Left kidney (tissue), 2 donors: ENCODE data around the gene TNFAIP3. TPM values are rescaled to one million over a fixed set of nuclear protein-coding genes. Genes with fewer than 3 reads are reported as not detected.
"Not testable (repeated sequence)": the region's sequence is repeated elsewhere in the genome, so short reads cannot be mapped to it uniquely, and the experiment has no call there.

ENCODE experiments used
- DNase-seq: peaks from one replicate; pipeline ENCODE4 v3.0.0-alpha.2; 2013
- polyA plus RNA-seq: library from polyadenylated mRNA; unstranded; fragments of 120-200 nt; gene quantifications from one replicate; pipeline ENCODE4 v1.2.1, GENCODE V29; 2013; ENCODE audit not compliant: insufficient read length

The TNFAIP3 gene
- polyA plus RNA-seq, 1 donor, result 7.4 TPM

DNA sequence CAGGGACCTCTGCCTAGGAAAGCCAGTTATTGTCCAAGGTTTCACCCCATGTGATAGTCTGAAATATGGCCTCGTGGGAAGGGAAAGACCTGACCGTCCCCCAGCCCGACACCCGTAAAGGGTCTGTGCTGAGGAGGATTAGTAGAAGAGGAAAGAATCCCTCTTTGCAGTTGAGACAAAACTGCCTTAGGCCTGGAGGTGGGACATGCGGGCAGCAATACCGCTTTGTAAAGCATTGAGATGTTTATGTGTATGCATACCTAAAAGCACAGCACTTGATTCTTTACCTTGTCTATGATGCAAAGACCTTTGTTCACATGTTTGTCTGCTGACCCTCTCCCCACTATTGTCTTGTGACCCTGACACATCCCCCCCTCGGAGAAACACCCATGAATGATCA, 22.3 kb upstream of the TNFAIP3 start:
- DNase-seq, result not testable (repeated sequence)

DNA sequence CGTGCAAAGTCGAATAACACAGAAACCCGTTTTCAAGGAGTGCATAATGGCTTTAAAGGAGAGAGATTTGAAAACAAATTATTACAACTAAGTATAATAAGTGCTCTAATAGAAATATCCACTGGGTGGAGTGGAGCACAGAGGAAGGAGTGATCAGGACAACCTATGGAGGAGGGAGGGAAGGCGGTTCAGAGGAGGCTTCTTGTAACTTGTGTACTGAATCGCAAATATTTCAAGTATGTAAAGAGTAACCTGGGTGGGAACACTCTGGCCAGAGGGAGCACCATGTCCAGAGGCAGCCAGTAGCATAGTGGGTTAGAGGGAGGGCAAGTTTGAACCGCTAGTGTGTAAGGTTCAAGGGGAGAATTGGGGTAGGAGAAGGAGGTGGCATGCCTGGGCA, 21.6 kb upstream of the TNFAIP3 start:
- DNase-seq, result no peak

DNA sequence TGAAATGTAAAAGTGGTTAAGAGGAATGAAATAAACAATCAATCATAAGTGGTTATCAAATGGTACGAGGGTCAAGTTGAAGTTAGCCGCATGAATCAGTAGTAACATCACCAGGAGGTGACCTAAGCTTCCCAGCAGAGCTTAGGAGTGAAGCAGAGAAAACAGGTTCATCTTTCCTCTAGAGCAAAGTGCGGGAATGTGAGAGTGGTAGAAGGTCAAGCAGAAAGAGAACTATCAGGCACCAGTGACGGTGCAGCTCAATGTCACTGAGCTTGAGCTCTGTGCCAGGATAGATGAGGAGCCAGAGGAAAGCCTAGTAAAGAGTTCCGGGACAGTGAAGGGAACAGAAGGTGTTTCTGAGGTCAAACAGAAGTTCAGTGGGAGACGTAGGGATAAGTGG, 20.8 kb upstream of the TNFAIP3 start:
- DNase-seq, result no peak

DNA sequence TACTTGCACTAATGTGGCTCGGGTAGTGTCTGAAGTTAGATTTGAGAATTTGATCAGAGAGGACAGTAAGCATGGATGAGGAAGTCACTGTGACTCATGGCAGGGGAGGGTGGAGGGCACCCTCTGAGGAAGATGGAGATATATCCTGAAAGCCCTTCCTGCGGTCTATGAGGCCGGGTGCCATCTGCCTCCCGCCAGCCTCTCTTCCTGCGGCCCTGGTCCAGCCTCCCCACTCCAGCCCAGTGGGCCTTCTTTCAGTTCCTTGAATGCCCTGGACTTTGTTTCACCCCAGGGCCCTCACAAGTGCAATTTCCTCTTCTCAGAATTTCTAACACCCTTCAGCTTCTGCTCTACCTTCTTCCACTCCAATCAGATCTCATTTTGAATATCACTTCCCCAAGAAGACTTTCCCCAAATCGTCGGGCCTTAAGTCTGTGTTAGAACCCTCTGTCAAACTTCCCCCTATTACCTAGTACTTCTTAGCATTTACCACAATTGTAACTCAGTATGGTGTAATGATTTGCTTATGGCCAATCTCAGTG, 20.2 kb upstream of the TNFAIP3 start:
- no peak for DNase-seq

DNA sequence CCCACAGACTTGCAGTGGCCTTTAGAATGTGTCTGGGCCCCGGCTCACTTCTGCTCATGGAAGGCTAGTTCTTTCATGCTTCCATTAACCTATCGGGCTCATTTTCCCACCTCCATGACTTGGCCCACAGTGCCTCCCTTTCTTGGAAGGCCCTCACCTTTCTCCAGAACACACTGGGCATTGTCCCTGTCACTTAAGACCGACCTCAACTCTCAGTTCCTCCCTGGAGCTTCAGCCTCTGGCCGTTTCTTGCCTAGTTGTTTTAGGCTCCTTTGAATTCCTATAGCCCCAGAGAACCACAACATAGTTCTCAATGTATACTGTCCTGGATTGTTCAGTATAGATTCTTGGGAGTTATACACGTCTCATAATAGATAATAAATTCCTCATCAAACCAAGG, 19.3 kb upstream of the TNFAIP3 start:
- DNase-seq, result no peak

DNA sequence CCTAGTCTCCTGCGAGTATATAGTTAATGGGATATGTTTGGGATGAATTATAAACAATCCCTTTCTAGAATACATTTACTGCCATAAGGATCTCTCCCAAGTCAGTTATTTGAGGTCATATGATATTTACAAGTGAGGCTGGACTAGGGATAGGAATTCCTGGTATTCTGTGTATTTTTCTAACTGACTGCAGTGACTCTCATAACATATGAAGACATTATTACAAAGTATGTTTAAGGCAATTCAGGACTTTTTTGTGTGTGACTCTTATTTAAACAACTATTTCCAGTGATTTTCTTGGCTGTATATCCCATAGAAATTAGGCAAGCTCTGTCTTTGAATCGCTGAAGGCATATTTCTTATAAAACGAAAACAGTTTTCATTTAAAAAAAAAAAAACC, 18.4 kb upstream of the TNFAIP3 start:
- no peak for DNase-seq

DNA sequence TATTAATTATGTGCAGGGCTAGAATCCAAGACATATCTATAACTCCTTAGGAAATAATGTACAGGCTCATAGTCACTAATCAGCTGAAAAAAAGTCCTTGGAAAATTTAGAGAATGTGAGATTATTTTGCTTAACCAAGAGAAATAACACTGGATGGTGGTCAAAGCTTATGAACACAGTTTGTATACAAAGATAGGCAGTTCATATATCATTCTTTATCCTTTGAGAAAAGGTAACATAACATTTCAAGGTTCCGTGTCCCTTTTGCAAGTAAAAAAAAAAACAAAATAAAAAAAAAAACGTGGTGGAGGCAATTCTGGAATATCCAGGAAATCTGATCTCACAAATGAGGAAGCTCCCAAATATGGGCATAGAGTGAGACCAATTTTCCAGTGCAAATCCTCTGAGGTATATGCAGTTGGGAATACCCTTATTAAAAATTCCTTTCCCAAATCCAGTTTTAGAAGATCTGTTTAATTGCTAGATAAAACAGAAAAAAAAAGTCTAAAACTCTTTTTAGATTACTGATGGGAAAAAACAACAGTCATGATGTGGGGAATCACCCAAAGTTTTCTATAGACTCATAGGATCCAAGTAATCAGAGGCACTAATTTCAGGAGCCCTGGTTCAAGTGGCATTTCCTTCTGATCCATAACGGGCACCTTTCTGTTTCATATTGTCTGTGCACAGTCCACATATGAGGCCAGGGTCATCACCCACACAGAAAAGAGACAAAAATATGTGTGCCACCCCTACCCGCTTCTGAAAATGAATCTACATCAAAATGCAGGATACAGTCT, 17.7 kb upstream of the TNFAIP3 start:
- no peak for DNase-seq

DNA sequence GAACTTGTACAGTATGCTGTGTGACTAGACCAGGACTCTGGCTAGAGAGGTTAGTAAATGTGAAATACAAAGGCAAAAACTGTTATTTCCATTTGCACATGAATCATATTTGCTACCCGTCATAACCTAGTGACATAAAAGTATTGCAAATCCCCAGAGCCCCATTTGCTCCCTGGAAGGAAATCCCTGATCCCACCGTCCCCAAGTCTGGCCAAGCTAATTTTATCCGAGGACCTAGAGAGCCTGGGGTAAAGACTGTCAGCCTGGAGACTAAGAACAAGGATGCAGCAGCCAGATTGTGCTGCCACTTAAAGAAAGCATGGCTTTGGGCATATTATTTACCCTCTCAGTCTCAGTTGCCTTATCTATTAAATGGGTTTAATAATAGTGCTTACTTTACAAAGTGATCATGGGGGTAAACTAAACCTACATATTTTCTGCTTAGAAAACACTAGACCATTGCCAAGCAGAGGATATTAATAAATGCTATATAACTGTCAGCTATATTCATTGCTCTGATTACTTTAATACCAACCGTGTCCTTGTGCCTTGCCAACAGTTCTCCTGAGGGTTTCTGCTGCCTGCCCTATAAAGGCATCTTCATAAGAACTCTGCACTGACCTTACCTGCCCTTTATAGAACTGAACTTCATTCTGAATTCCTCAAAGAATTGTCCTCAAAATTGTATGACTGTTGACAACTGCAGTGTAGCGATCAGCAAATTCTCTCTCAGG, 16.9 kb upstream of the TNFAIP3 start:
- no peak for DNase-seq

DNA sequence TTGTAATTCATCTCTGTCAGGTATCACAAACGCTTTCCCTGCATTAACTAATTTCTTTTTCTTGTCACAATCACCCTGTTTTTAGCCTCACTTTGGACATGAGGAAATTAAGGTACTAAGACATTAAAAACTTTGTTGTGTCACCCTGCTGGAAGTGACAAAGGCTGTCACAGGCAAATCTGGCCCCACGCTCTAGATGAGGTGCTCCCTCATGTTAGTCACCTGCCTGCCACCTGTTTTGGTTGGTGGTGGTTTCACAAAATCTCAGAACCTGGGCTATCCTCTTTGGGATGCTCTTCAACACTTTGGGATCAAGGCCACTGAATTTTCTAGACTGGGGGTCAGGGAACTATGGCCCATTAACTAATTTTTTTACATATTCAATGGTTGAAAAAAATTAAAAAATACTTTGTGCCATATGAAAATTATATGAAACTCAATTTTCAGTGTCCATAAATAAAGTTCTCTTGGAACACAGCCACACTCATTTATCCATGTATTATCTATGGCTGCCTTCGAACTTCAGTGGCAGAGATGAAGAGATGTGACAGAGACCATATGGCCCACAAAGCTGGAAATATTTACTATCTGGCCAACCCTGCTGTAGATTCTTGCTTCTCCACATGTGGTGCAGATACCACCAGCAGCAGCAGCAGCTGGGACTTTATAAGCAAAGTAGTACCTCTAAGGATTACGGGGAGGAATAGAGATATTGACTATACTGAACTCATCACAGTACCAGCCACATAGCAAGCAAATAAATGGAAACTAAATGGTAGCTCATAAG, 16.1 kb upstream of the TNFAIP3 start:
- DNase-seq, result no peak

DNA sequence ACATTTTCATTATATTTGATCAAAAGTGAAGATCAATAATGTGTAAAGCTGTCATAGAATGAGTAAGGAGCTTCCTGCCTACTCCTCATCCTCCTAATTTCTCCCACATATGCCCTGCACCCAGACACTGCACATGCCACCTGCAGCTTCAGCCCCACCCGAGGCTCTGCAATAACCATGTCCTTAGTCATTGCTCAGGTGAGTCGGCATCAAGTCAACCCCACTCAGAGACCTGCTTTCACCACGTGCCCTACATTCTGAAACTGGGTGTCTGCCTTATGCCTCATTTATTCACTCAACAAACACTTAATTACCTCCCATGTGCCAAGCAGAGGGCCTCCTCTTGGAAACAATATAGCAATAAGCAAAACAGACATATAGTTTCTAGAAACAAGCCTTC, 15.4 kb upstream of the TNFAIP3 start:
- DNase-seq, result no peak

DNA sequence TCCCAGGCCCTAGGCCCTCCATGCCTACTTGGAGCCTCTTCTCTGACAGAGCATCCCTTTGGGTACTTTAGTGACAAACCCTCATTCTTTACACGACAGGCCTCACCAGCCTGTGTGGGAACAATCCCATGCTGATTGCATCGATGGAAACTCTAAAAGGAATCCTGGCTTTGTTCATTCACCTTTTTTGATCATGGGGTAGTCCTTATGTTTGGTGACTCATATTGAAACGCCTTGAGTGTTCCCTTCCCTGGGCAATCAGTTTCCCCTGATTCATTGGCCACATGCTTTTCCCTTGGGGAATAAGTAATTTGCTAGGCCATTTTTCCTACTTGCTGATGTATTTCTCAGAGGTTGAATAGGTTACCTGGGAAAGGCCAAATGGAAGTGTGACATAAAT, 14.7 kb upstream of the TNFAIP3 start:
- no peak for DNase-seq

DNA sequence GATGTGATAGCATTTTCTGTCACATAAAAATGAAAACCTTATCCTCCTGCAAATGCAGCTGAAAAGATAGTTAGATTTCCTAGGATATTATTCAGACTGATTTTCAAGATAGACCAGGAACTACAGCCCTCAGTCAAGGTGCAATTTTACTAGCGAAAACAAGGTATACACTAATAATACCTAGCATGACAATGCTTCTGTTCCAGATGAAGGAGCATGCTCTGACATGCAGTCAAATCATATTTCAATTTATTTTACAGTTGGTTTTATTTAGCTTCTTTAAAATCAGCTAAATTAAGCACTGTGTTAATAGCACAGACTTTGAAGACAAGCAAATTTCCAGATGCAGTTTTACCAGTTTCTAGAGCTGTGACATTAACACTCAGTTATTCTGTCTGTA, 14.2 kb upstream of the TNFAIP3 start:
- DNase-seq, result no peak

DNA sequence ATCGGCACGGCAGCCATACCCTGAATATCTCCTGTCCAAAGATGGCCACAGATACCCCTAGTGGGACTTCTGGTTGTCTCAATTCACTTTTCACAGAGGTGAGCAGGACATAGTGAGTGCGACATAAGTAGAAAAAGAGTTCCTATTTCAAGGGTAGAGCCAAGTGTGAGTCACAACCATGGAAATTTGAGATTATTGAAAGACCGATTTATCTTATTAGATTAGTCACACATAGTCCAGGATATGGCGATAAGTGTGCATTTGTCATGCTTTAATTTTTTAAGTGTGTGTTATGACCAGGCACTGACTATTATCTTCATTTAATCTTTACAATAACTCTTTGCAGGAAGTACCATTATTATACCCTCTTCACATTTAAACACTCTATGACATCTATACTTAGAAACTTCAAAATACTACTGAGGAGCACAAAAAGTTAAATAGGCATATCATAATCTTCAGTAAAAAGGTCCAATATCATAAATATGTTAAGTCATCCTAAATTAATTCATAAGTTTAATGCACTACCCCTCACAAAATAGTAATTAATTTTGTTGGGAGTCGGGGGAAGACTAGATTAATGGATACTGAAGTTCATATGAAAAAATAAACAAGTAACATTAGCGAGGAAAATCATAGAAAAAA, 13.4 kb upstream of the TNFAIP3 start:
- no peak for DNase-seq

DNA sequence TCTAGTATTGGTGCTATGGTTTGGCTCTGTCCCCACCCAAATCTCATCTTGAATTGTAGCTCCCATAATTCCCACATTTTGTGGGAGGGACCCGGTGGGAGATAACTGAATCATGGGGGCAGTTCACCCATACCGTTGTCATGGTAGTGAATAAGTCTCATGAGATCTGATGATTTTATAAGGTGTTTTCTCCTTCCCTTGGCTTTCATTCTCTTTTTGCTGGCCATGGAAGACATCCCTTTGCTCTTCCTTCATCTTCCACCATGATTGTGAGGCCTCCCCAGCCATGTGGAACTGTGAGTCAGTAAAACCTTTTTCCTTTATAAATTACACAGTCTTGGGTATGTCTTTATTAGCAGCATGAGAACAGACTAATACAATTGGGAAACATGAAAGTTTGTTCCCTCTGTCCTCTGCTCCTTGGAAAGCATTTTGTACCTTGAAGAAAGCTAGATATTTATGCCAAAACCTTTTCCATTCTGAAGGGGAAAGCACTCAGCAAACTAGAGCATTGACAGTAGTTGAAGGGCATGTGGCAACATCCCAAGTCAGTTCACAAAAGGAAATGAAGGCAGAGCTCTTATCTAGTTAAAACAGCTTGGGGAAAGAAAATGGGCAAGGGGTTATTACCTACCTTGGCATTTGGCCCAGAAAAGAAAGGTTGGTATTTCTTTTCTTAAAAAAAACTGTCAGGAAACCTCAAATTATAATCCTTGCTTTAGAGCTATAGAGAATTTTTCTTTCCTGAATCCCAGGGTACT, 10.7 kb upstream of the TNFAIP3 start:
- DNase-seq, result no peak

DNA sequence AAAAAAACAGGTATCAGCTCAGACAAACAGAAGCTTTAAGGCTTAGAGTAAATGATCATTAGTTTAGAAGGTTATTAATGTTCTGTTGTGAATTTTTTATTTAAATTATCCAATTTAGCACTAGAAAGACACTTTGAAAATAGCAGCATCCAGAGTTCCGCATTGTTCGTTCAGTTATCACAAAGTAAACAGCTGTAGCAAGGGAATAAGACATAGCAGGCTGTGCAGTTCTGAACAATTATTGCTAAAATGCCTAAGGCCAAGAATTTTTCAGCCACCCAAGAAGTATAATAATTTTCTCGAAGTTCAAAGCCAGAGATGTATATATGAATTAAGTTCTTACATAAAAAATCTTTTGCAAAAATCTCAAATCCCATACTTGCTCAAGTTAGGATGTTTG, 8.0 kb upstream of the TNFAIP3 start:
- no peak for DNase-seq

DNA sequence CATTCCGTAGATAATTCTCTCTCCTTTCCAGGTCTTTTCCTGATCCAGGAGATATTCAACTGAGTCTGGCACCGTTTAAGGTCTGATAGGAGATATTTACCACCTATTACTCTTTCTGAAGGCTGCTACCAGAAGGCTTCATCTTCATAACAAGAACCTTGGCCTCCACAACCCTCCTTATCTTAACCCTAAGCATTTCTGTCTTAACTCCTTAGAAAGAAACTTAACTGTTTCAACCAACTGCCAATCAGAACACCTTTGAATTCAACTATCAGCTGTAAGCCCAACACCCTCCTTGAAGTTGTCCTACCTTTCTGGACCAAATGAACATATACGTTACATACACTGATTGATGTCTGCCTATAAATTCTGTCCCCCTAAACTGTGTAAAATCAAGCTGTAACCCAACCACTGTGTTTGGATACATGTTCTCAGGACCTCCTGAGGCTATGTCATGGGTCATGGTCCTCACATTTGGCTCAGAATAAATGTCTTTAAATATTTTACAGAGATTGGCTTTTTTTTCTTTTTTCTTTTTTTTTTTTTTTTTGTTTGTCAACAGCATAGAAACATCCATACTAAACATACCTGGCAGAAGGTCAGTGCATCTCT, 6.6 kb upstream of the TNFAIP3 start:
- DNase-seq, result no peak

DNA sequence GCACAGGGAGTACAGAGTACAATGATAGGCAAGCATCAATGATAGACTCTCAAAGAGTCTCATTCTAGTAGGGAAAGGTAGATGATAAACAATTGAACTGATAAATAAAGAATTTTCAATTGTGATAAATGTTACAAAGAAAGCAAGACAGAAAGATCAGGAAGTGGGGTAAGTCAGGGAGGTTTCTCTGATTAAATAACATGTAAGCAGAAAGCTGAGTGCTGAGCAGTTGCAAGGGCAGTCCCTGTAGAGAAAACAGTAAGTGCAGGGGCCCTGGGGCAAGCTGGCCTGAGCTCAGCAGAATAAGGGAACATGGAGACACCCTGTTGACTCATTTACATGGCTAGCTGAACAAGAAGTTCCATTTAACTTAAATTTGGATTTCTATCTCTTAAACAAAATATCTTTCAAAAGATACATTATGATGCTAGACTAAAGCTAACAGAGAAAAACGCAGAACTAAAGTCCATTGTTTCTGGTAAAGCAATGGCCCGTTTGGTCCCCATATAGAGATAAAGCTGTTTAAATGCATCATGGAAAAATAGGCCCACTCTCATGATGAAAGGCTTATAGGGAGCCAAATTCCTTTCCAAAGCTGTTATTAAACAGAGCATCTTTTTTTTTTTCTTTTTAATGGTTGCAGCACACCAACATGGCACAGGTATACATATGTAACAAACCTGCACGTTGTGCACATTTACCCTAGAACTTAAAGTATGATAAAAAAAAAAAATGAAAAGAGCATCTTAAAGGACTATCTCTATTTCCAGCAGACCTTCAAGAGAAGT, 5.3 kb upstream of the TNFAIP3 start:
- DNase-seq, result no peak

DNA sequence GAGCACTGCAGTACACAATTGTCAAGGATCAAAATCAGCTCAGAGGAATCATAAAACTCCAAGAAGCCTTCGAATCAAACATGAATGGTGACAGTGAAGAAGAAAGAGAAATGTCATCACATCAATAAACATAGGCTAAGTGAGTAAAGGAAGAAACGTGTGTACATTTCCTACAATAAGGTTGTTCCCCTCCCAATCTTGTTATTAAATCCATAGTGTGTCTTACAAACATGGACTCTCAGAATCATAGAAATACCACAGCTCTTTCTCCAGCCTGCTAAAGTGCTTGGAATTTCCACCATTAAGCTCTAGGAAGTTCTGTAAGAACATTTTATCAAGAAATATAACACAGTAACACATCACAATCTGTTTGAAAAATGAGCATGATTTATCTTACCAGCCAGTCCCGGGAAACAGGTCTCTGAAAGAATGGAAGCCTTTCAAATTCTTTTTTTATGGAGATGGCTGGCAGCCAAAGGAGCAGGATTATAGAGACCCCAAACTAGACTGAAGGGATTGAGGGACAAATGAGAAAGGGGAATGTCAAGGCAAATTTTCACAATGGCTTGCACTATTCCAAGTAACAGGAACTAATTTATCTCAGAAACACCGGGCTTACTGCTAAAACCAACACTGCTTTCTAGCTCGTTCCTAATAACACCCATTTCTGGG, 4.5 kb upstream of the TNFAIP3 start:
- DNase-seq, result no peak

DNA sequence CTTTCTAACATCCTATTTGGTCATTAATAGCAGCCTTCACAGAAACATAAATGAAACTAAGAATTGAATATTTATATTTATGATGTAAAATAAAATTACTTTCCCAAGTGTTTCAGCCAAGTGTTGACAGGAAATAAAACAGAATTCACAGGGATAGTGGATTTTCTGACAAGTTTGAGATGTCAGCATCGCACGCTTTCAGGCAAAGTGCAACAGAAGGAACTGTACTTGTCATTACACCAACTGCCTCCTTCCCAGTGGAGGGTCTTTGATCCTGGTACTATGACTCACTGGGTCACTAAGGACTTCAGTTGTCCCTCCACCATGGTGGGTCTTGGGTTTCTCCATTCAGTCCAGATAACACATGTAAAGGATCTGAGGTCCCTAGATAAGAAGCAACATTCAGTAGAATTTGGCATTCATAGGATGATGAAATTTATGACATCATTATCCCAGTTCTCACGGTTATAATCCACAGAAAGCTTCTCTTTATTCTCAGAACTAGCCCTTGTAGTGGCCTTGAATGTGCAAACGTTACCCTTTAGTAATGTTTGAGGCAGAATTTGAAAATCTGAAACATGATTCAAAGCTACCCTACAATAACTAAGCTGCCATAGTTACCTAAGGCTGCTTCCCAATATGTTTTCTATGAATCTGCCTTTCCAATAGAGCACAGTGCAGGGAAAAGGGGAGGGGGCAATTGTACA, 3.8 kb upstream of the TNFAIP3 start:
- no peak for DNase-seq
